NCI-H526 treated with DMSO at 0.1 percent for 48 hours (cell line): Measurements from ENCODE around the gene KEAP1.
"Not testable (repeated sequence)": the region's sequence is repeated elsewhere in the genome, so short reads cannot be mapped to it uniquely, and the experiment has no call there.

Experiments
- DNase-seq: peaks from one replicate; lab custom pipeline; 2025; lab: John Stamatoyannopoulos, UW

KEAP1 gene

DNA sequence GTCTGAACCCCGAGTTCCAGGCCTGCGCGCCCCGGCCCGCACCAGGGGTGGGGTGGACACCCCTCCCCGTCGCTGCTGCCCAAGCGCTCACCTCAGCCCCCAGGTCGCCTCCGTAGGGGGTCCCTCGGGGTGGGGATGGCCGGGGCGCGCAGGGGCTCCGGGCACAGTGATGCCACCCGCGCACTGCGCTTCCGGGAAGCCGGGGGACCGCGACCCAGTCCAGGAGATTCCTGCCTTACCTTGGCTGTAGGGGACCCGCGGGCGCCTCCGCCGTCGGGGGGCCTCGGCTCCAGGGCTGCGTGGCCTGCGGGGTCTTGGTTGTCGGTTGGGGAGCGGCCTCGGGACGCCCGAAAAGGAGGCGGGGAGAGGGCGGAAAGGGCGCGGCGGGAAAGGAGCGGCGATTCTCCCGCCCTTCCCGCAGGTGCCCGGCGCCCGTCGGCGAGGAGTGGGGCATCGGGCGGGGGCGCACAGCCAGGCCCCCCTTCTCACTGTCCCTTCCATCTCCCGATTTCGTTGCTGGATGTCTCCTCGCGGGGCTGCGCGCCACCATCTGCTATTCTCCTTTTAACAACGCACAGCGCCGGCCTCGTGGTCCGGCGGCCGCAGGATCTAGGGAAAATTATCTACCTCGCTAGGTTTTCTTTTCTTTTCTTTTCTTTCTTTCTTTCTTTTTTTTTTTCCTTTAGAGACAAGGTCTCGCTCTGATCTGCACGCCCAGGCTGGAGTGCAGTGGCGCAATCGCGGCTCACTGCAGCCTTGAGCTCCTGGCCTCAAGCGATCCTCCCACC, at the start of gene KEAP1:
TSS of gene KEAP1 (minus strand) at position 355 of the 788 bp plus-strand sequence. CDS start 3,323 bp downstream, outside the sequence.
- DNase-seq: no peak

DNA sequence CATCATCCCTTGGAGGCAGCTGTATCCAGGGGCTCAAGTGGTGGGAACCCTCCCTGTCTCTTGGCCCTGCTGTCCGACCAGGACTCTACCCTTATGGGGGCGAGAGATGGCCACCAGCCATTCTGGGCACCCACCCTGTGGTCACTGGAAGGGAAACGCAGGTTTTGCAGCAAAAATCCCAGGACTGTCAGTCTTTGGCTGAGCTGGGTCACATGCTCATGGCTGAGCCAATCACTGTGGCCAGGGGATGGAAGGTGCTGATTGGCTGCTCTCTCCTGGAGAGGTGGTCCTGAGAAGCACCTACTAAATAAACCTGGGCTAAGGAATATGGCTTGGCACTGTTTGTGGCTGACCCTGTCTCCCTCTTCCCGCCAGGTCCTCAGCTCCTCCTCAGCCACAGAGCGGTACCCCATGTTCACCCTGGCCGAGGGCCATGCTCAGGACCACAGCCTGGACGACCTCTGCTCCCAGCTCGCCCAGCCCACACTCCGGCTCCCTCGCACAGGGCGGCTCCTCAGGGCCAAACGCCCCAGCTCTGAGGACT, 49.4 kb upstream of the KEAP1 start:
- no peak for DNase-seq

DNA sequence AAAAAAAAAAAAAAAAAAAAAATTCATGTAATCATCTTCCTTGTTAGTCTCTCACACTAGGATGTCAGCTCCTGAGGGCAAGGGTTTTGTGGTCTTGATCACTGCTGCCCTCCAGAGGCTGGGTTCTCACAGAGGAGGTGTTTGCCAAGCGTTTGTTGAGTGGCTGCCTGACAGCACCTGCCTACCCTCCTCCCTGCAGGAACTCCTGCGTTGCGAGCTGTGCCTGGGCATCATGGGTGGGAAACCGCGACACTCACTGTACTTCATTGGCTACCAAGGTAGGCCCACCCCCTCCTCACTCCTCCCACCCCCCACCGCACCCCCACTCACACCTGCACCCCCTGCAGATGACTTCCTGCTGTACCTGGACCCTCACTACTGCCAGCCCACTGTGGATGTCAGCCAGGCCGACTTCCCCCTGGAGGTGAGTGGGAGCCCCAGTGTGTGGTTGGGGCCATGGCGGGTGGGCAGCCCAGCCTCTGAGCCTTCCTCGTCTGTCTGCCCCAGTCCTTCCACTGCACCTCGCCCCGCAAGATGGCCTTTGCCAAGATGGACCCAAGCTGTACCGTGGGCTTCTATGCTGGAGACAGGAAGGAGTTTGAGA, 48.6 kb upstream of the KEAP1 start:
- DNase-seq: no peak

DNA sequence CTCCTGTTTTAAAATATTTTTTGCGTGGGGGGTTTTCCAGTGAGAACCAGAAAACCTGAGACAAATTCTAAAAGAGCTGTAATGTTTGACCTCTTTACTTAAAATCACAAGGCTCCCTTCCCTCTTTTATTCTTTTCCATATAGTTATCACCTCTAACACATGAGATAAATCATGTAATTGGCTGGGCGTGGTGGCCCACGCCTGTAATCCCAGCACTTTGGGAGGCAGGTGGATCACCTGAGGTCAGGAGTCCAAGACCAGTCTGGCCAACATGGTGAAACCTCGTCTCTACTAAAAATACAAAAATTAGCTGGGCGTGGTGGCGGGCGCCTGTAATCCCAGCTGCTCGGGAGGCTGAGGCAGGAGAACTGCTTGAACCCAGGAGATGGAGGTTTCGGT, 47.9 kb upstream of the KEAP1 start:
- DNase-seq: not testable (repeated sequence)

DNA sequence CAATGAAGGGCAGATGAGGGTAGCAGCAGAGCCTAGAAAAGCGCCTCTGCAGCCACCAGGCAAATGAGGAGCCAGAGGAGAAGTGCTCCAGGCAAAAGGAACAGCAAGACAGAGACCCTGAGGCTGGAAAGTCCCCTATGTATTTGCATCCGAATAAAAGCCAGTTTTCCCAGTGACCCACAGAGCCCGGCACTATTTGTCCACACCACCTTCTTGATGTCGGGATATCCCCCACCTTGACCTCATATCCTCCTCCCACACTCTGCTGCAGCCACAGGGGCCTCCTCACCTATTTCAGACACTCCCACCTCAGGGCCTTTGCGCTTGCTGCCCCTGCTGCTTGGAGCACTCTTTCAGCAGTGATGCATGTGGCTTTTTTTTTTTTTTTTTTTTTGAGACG, 47.2 kb upstream of the KEAP1 start:
- no peak for DNase-seq

DNA sequence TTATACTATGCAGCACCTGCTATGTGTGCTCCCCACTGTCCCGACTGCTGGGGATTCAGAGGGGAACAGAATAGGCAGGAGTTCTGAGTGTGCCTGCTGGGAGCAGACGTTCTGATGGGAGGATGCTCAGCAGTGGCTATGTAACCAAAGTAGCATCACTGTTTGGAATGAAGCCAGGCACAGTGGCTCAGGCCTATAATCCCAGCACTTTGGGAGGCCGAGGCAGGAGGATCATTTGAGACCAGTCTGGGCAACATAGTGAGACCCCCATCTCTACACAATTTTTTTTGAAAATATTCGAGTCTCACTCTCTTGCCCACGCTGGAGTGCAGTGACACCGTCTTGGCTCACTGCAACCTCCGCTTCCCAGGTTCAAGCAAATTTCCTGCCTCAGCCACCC, 46.6 kb upstream of the KEAP1 start:
- DNase-seq: no peak

DNA sequence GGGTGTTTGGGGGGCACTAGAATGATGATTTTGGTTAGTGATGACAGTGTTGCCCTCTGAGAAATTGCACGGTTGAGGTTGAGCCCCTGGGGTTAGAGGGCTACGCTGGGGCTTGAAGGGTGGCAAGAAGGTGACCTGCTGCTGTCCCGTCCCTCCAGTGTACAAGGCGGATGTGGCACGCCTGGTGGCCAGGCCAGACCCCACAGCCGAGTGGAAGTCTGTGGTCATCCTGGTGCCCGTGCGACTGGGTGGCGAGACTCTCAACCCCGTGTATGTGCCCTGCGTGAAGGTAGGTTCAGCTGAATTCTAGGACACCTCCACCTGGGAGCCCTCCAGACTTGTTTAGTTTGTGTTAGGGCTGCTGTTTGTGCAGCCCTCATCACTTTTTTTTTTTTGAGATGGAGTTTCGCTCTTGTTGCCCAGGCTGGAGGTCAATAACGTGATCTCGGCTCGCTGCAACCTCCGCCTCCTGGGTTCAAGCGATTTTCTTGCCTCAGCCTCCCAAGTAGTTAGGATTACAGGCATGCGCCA, 45.7 kb upstream of the KEAP1 start:
- no peak for DNase-seq

DNA sequence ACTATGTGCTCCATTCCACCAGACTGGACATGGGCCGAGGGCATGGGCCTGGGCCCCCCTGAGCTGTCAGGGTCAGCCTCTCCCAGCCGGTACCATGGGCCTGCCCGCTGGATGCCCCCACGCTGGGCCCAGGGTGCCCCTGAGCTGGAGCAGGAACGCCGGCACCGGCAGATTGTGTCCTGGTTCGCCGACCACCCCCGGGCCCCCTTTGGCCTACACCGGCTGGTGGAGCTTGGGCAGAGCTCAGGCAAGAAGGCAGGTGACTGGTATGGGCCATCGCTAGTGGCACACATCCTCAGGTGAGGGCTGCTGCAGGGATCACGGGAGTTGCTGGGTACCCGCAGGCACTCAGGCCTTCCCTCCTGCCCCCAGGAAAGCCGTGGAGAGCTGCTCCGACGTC, 43.7 kb upstream of the KEAP1 start:
- no peak for DNase-seq

DNA sequence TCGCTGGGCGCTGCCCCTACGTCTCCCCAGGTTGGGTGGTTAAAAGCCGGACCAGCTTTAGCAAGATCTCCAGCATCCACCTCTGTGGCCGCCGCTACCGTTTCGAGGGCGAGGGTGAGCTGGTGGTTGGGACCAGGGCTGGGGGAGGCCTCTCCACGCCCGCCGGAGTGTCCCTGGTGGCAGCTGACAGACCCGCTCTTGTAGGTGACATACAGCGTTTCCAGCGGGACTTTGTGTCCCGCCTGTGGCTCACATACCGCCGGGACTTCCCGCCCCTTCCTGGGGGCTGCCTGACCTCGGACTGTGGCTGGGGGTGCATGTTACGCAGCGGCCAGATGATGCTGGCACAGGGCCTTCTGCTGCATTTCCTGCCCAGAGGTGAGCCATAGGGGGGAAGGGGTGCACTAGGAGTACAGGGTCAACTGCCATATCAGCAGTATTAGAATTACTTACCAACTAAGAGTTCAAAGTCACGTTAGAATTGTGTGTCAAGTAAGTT, 41.6 kb upstream of the KEAP1 start:
- no peak for DNase-seq

DNA sequence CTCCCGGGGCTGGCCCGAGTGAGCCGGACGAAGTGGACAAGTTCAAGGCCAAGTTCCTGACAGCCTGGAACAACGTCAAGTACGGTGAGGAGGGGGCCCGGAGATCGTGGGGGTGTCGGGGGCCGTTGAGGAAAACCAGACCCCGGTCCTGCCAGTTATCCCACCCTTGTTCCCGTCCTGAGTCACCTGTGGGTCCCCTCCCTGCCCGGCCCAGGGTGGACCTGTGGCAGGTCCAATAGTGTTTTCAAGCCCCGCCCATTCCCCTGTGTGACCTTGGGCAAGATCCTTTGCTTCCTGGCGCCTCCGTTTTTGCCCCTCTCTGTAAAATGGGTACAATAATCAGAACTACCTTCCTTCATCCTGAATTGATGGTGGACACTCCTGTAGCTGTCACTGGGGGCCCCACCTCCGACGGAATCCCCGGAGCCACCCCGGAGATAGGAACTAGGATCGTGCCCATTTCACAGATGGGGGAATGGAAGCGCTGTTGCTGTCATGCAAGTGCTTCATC, 41.1 kb upstream of the KEAP1 start:
- no peak for DNase-seq

DNA sequence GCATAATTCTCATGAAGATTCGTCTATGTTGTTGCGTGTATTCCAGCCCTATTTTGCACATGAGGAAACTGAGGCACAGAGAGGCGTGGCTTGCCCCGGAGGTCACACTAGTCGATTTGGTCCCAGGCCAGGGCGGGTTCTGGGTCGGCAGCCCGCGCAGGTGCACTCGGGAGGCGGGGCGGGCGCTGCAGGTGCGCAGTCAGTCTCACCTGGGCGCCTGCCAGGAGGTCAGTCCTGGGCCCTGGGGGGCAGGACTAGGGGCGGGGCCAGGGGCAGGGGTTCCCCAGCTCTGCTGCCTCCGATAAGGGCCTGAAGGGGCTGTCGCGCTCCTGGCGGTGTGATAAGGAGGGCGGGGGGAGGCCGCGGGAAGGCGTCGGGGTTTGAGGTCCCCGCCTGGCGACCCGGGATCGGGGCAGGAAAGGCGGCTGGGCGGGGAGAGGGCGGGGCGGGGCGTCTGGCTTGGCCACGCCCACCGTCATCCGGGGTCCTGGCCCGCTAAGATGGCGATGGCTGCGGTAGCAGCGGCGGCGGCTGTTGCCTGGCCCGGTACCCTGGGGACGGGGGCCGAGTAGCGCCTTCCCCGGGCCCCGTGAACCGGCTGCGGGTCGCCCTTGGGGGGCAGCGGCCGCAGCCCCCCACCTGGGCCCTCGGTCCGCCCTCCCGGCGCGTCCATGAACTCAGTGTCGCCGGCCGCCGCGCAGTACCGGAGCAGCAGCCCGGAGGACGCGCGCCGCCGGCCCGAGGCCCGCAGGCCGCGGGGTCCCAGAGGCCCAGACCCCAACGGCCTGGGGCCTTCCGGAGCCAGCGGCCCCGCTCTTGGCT, 40.5 kb upstream of the KEAP1 start, which contains the start of gene ATG4D:
TSS of gene ATG4D (plus strand) at position 485 of the 822 bp plus-strand sequence. CDS start at position 672, 187 bp downstream.
- peak; percentile 81 for DNase-seq

DNA sequence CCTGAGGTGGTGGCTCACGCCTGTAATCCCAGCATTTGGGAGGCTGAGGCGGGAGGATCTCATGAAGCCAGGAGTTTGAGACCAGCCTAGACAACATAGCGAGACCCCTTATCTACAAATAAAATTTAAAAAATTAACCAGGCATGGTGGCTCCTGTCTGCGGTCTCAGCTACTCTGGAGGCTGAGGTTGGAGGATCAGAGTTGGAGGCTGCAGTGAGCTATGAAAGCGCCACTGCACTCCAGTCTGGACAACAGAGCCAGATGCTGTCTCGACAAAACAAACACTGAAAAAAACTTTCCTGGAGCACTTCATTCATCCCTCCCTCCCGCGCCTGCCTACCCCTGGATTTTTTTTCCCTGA, 39.9 kb upstream of the KEAP1 start:
- DNase-seq: no peak

DNA sequence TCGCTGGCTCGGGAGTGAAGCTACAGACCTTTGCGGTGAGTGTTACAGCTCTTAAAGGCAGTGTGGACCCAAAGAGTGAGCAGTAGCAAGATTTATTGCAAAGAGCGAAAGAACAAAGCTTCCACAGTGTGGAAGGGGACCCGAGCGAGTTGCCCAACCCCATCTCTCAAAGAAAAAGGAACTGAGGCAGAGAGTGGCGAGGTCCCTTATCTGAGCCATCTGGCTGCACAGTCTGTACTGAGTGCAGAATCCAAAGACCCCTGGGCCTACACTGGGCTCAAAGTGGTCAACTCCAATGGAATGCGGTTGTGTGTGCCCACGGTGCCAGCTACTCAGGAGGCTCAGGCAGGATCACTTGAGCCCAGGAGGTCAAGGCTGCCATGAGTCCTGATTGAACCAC, 35.9 kb upstream of the KEAP1 start:
- DNase-seq: not testable (repeated sequence)

DNA sequence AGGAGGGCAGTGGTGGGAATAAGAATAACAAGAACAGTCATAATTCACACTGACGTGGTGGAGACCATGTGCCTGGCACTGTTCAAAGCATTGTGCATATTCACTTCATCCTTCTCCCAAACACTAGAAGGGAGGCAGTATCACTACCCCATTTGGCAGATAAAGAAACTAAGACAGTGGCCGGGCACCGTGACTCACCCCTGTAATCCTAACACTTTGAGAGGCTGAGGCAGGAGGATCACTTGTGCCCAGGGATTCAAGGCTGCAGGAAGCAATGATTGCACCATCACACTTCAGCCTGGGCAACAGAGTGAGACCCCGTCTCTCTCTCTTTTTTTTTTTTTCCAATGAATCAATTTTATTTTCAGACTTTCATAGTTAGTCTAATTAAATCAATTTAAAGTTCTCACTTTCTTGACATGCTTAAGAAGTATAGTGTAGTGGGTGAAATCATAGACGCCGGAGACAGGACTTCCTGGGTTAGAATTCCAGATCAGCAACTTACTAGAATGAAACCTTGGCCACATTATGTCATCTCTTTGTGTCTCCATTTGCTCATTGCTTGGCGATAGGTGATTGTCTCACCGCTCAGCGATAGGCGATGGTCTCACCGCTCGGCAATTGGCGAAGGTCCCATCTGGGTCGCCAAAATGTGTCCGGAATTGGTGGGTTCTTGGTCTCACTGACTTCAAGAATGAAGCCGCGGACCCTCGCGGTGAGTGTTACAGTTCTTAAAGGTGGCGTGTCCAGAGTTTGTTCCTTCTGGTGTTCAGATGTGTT, 35.2 kb upstream of the KEAP1 start:
- DNase-seq: no peak

DNA sequence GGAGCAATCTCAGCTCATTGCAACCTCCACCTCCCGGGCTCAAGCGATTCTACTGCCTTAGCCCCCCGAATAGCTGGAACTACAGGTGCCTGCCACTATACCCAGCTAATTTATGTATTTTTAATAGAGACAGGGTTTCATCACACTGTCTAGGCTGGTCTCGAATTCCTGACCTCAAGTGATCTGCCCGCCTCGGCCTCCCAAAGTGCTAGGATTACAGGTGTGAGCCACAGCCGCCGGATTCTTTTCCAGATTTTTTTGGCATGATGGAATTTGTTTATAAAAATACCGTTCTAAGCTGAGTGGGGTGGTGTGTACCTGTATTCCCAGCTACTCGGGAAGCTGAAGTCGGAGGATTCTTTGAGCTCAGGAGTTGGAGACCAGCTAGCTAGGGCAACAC, 34.5 kb upstream of the KEAP1 start:
- DNase-seq: no peak

DNA sequence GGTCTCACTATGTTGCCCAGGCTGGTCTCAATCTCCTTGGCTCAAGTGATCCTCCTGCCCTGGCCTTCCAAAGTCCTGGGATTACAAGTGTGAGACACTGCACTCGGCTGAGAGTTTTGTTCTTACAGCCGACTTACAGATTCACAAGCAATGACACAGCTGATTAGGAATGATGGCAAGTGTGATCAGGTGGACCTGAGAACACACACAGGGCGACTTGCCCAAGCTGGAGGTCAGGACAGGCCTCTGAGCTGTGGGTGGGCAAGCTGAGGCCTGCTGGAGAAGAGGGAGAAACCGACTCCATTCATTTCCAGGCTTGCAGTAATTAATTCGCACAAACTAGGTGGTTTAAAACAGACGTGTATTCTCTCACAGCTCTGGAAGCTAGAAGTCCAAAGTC, 32.5 kb upstream of the KEAP1 start:
- DNase-seq: no peak

DNA sequence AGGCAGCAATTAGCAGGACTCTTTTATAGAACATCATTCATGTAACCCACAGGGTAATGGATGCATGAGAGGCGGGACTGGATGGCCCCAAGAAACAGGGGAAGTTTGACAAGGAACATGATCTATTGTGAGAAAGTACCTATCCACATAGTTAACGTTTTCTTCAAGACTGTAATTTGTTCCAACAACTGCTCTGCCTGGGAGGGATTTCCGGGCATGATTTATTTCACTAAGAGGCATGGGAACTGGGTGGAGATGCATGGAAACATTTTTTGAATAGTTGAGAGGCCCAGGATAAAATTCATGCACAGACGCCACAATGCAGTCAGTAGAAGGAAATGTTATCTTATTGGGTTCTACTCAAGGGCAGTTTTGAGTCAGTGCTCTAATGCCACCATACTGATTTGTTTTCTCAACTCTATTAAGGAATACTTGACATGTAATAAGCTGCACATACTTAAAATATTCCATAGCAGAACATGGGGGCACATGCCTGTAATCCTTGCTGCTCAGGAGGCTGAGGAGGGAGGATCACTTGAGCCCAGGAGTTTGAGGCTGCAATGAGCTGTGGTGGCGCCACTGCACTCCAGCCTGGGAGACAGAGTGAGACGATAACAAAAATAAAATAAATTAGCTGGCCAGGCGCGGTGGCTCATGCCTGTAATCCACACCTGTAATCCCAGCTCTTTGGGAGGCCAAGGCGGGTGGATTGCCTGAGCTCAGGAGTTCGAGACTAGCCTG, 30.7 kb upstream of the KEAP1 start:
- no peak for DNase-seq

DNA sequence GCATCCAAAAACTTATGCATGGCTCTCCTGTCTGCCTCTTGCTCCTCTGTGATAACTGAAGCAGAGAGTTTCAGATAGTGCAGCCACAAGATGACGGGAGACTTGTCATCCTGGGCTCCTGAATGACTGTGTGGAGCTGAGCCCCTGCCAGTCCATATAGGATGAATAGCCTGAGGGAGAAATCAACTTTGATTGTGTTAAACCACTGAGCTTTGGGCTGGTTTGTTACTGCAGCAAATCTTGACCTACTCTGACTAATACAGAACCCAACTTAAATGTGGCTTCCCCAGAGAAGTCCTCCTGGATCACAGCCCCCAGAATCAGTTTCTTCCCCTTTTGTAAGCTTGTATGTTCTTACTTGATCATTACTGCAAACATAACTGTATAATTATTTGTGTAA, 29.3 kb upstream of the KEAP1 start:
- no peak for DNase-seq

DNA sequence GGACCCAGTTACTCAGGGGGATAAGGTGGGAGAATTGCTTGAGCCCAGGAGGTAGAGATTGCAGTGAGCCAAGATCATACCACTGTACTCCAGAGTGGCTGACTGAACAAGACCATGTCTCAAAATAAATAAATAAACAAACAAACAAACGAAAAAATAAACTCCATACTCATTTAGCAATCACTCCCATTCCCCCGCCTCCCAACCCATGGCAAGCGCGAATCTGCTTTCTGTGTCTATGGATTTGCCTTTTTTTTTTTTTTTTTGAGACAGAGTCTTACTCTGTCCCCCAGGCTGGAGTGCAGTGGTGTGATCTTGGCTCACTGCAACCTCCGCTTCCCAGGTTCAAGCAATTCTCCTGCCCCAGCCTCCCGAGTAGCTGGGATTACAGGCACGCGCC, 23.7 kb upstream of the KEAP1 start:
- DNase-seq: not testable (repeated sequence)

DNA sequence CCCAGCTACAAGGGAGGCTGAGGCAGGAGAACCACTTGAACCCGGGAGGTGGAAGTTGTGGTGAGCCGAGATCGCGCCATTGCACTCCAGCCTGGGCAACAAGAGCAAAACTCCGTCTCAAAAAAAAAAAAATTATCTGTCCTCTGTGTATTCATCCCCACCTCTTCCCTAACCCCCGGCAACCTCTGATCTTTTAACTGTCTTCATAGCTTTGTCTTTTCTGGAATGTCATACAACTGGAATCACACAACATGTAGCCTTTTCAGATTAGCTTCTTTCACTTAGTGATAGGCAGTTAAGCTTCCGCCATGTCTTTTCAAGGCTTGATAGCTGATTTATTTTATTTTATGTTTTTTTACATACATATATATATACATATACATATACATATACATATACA, 22.5 kb upstream of the KEAP1 start:
- DNase-seq: no peak
